Measurements from ENCODE around the gene EFNA4. TPM values are rescaled to one million over a fixed set of nuclear protein-coding genes. Genes with fewer than 3 reads are reported as not detected.
A peak's percentile ranks its signal among the peaks of the same experiment; 100 is the strongest.

Gene EFNA4
- total and polyA plus RNA-seq, 11 donors = 1.1 to 4.8 (median 2.2) TPM

GRCh38 chr1:155107309-155108264, 44.0 kb downstream of the EFNA4 start:
- Histone ChIP-seq H3K9me3 (no peaks in the 10 kb centered on the region), H3K4me3 (no peak overlapping the region), H3K4me1 (peaks cover 0 to 15% (median 8%) of the 10 kb centered on the region in 12 donors), H3K36me3 (no peaks in the 10 kb centered on the region), H3K27me3 (no peaks in the 10 kb centered on the region), H3K27ac (no peak overlapping the region)
- DNase-seq = no peak
- intact Hi-C loops (cut with DNase I) = no loop called here
- peak in 1 of 4 donors; percentile 6 for ATAC-seq
- 76 to 82% (median 79%) methylated on average over 10 to 12 of the region's 12 CpGs for WGBS, 4 donors
- TF ChIP-seq CTCF (IDR thresholded peaks at IDR 0.05) = no peak
- TF ChIP-seq POLR2A (IDR thresholded peaks at IDR 0.05) = no peak

- no peaks in the 10 kb centered on the region for H3K27me3 ChIP-seq
- no peak for ATAC-seq
- no peak overlapping the region for H3K4me3 ChIP-seq
- 79 to 89% (median 87%) methylated on average over 5 of the region's 5 CpGs for WGBS, 4 donors
- peaks cover 0 to 15% (median 8%) of the 10 kb centered on the region in 12 donors for H3K4me1 ChIP-seq
- no peaks in the 10 kb centered on the region for H3K36me3 ChIP-seq
- TF ChIP-seq POLR2A (IDR thresholded peaks at IDR 0.05) (no peak), CTCF (IDR thresholded peaks at IDR 0.05) (no peak)
- DNase-seq = no peak
- H3K27ac ChIP-seq = no peak overlapping the region
- intact Hi-C loops (cut with DNase I) = no loop called here
- no peaks in the 10 kb centered on the region for H3K9me3 ChIP-seq
These were observed 44.8 kb downstream of the EFNA4 start for GRCh38 chr1:155108296-155108695.

GRCh38 chr1:155110381-155110780, 46.8 kb downstream of the EFNA4 start:
- no peaks in the 10 kb centered on the region for H3K36me3 ChIP-seq
- ATAC-seq = no peak
- H3K27me3 ChIP-seq = no peaks in the 10 kb centered on the region
- 87 to 92% (median 89%) methylated on average over 8 of the region's 8 CpGs for WGBS, 4 donors
- no peak for TF ChIP-seq POLR2A (IDR thresholded peaks at IDR 0.05)
- no peak for TF ChIP-seq CTCF (IDR thresholded peaks at IDR 0.05)
- DNase-seq = no peak
- intact Hi-C loops (cut with DNase I) = no loop called here
- no peak overlapping the region for H3K4me3 ChIP-seq
- no peak overlapping the region for H3K27ac ChIP-seq
- H3K4me1 ChIP-seq = peaks cover 0 to 6% (median 1%) of the 10 kb centered on the region in 12 donors
- no peaks in the 10 kb centered on the region for H3K9me3 ChIP-seq

GRCh38 chr1:155110826-155111225, 47.3 kb downstream of the EFNA4 start:
- WGBS, 4 donors = 81 to 86% (median 84%) methylated on average over 8 of the region's 8 CpGs
- no peak for TF ChIP-seq CTCF (IDR thresholded peaks at IDR 0.05)
- TF ChIP-seq POLR2A (IDR thresholded peaks at IDR 0.05) = no peak

More at GRCh38 chr1:155110826-155111225, 47.3 kb downstream of the EFNA4 start:
- H3K27me3 ChIP-seq = no peaks in the 10 kb centered on the region
- no peaks in the 10 kb centered on the region for H3K9me3 ChIP-seq
- H3K4me1 ChIP-seq = peaks cover 0 to 3% (median 0%) of the 10 kb centered on the region in 12 donors
- no peaks in the 10 kb centered on the region for H3K36me3 ChIP-seq
- DNase-seq (no peak), ATAC-seq (no peak)
- no peak overlapping the region for H3K4me3 ChIP-seq
- intact Hi-C loops (cut with DNase I) = no loop called here
- H3K27ac ChIP-seq = no peak overlapping the region

Measured in heart left ventricle (tissue), 16 donors.